HG03571 (cell line): ENCODE data around the gene PKP1.

Experiments used
- ATAC-seq: cut with Tn5 transposase; IDR thresholded peaks from one replicate; pipeline ENCODE4 v1.9.1; 2021; ENCODE audit not compliant: unreplicated experiment

PKP1 gene

GRCh38 chr1:201361652-201362504 lies 78.6 kb downstream of the PKP1 start:
- no peak for ATAC-seq

GRCh38 chr1:201362906-201363305 lies 79.6 kb downstream of the PKP1 start:
- no peak for ATAC-seq

- ATAC-seq: no peak
Measured at GRCh38 chr1:201363467-201363866, 80.2 kb downstream of the PKP1 start.

- ATAC-seq: no peak
Measured at GRCh38 chr1:201364808-201365105, 81.5 kb downstream of the PKP1 start.

- ATAC-seq: no peak
Measured at GRCh38 chr1:201365251-201365650, 81.9 kb downstream of the PKP1 start.

GRCh38 chr1:201366696-201367095 lies 83.4 kb downstream of the PKP1 start:
- ATAC-seq: no peak

GRCh38 chr1:201369209-201369608 lies 85.9 kb downstream of the PKP1 start:
- ATAC-seq: no peak

- ATAC-seq: no peak
Measured at GRCh38 chr1:201370500-201370899, 87.2 kb downstream of the PKP1 start.

GRCh38 chr1:201371276-201371675 lies 88.0 kb downstream of the PKP1 start:
- ATAC-seq: no peak

- no peak for ATAC-seq
Measured at GRCh38 chr1:201371792-201372191, 88.5 kb downstream of the PKP1 start.

- no peak for ATAC-seq
Measured at GRCh38 chr1:201374364-201374763, 91.1 kb downstream of the PKP1 start.

GRCh38 chr1:201375169-201375568 lies 91.9 kb downstream of the PKP1 start:
- no peak for ATAC-seq

- ATAC-seq: no peak
Measured at GRCh38 chr1:201376107-201376463, 92.8 kb downstream of the PKP1 start.

- no peak for ATAC-seq
Measured at GRCh38 chr1:201376464-201377374, 93.4 kb downstream of the PKP1 start.

- no peak for ATAC-seq
Measured at GRCh38 chr1:201377611-201378092, 94.3 kb downstream of the PKP1 start, which contains the start of gene TNNT2. TSS of gene TNNT2 (minus strand) at chr1:201377680. CDS start at chr1:201373254, 4,426 bp downstream.

- no peak for ATAC-seq
Measured at GRCh38 chr1:201378804-201379203, 95.5 kb downstream of the PKP1 start.

GRCh38 chr1:201379733-201380242 lies 96.5 kb downstream of the PKP1 start:
- no peak for ATAC-seq

- ATAC-seq: no peak
Measured at GRCh38 chr1:201381130-201381529, 97.8 kb downstream of the PKP1 start.
